ENCODE measurements around the gene CTXND2. TPM values are rescaled to one million over a fixed set of nuclear protein-coding genes. Genes with fewer than 3 reads are reported as not detected.
"Not testable (repeated sequence)": the region's sequence is repeated elsewhere in the genome, so short reads cannot be mapped to it uniquely, and the experiment has no call there.

CTXND2 gene
- total RNA-seq, 4 donors from 2014 or later, result not detected

DNA sequence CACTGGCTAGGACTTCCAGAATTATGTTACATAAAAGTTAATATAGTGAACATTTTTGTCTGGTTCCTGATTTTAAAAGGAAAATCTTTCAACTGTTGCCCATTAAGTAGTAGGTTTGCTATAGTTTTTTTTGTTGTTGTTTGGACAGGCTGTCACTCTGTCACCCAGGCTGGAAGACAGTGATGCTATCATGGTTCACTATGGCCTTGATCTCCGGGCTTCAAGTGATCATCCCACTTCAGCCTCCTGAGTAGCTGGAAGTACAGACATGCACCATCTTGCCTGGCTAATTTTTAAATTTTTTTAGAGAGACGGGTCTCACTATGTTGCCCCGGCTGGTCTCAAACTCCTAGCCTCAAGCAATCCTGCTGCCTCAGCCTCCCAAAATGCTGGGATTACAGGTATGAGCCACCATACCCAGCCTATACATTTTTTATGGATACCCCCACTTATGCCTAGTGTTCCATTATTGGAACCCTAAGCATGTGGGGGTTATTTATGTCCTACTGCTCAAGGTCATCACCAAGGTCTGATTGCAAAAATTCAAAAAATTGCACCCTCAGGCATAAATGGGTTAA lies 6.5 kb downstream of the CTXND2 start:
- no peaks in the 10 kb centered on the region for H3K9me3 ChIP-seq

DNA sequence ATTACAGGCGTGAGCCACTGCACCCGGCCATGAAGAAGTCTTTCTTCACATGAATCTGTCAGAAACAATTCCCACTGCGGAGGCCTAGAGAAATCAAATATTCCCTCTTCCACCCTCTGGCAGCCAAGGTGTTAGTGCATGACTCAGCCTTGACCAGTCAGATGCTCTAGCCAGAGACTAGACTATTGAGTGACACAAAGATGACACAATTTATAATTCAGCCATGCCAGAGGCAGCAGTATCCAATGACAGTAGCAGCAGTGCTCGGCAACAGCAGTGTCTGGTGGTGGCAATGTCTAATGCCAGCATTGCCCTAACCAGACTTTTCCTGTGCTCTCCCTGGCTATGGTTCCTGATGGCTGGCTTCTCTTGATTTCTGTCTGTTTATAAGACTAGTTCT lies 8.7 kb downstream of the CTXND2 start:
- 66 to 88% methylated on average over 3 to 4 of the region's 4 CpGs for WGBS, 2 donors
- TF ChIP-seq POLR2A (IDR thresholded peaks at IDR 0.05), result no peak
- TF ChIP-seq, protein P1, sequence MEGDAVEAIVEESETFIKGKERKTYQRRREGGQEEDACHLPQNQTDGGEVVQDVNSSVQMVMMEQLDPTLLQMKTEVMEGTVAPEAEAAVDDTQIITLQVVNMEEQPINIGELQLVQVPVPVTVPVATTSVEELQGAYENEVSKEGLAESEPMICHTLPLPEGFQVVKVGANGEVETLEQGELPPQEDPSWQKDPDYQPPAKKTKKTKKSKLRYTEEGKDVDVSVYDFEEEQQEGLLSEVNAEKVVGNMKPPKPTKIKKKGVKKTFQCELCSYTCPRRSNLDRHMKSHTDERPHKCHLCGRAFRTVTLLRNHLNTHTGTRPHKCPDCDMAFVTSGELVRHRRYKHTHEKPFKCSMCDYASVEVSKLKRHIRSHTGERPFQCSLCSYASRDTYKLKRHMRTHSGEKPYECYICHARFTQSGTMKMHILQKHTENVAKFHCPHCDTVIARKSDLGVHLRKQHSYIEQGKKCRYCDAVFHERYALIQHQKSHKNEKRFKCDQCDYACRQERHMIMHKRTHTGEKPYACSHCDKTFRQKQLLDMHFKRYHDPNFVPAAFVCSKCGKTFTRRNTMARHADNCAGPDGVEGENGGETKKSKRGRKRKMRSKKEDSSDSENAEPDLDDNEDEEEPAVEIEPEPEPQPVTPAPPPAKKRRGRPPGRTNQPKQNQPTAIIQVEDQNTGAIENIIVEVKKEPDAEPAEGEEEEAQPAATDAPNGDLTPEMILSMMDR (IDR thresholded peaks at IDR 0.05), result no peak

More for the DNA sequence above, 6.5 kb downstream of the CTXND2 start:
- Histone ChIP-seq H3K4me3 (no peak overlapping the region), H3K4me1 (no peaks in the 10 kb centered on the region), H3K27ac (no peak overlapping the region), H3K36me3 (no peaks in the 10 kb centered on the region), H3K27me3 (no peaks in the 10 kb centered on the region)
- intact Hi-C loops (cut with DNase I), result no loop called here
- TF ChIP-seq POLR2A (IDR thresholded peaks at IDR 0.05), result no peak
- TF ChIP-seq, protein P1 (IDR thresholded peaks at IDR 0.05), result no peak
- WGBS, 2 donors, result 82 to 88% methylated on average over 3 of the region's 3 CpGs
- DNase-seq, result no peak

DNA sequence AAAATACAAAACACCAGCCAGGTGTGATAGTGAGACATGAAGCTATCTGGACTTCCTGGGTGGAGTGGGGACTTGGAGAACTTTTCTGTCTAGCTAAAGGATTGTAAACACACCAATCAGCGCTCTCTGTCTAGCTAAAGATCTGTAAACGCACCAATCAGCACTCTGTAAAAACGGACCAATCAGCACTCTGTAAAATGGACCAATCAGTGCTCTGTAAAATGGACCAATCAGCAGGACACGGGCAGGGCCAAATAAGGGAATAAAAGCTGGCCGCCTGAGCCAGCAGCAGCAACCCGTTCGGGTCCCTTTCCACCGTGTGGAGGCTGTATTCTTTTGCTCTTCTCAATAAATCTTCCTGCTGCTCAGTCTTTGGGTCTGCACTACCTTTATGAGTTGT lies 12.9 kb downstream of the CTXND2 start:
- DNase-seq; H3K27me3 ChIP-seq; H3K27ac ChIP-seq; H3K4me1 ChIP-seq; H3K36me3 ChIP-seq; intact Hi-C loops (cut with DNase I); H3K9me3 ChIP-seq; H3K4me3 ChIP-seq: not testable (repeated sequence)
- 86 to 87% methylated on average over 8 of the region's 8 CpGs for WGBS, 2 donors

More for the DNA sequence above, 8.7 kb downstream of the CTXND2 start:
- no peaks in the 10 kb centered on the region for H3K36me3 ChIP-seq
- H3K4me3 ChIP-seq, result no peak overlapping the region
- no peak for DNase-seq
- H3K4me1 ChIP-seq, result no peaks in the 10 kb centered on the region
- intact Hi-C loops (cut with DNase I), result no loop called here
- no peak overlapping the region for H3K27ac ChIP-seq
- no peaks in the 10 kb centered on the region for H3K27me3 ChIP-seq
- H3K9me3 ChIP-seq, result no peaks in the 10 kb centered on the region

DNA sequence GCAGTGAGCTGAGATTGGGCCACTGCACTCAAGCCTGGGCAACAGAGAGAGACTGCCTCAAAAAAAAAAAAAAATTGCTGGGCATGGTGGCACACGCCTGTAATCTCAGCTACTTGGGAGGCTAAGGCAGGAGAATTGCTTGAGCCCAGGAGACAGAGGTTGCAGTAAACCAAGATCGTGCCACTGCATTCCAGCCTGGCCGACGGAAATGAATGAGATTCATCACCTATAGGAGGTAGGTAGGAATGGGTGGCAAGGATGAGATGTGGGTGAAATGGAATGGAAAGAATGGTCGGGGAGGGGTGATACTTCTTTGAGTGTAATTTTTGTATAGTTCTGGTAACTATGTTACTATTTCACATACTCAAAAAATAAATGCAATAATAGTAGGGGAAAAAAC lies 15.4 kb downstream of the CTXND2 start:
- no peak for TF ChIP-seq POLR2A (IDR thresholded peaks at IDR 0.05)
- TF ChIP-seq, protein P1 (IDR thresholded peaks at IDR 0.05), result no peak
- H3K27ac ChIP-seq, result no peak overlapping the region
- H3K27me3 ChIP-seq, result no peaks in the 10 kb centered on the region
- H3K36me3 ChIP-seq, result no peaks in the 10 kb centered on the region
- H3K4me3 ChIP-seq, result no peak overlapping the region
- WGBS, 2 donors, result 82 to 88% methylated on average over 5 of the region's 5 CpGs
- no peak for DNase-seq
- H3K4me1 ChIP-seq, result peaks cover 0 to 6% (median 0%) of the 10 kb centered on the region in 3 donors
- H3K9me3 ChIP-seq, result no peaks in the 10 kb centered on the region
- intact Hi-C loops (cut with DNase I), result no loop called here

DNA sequence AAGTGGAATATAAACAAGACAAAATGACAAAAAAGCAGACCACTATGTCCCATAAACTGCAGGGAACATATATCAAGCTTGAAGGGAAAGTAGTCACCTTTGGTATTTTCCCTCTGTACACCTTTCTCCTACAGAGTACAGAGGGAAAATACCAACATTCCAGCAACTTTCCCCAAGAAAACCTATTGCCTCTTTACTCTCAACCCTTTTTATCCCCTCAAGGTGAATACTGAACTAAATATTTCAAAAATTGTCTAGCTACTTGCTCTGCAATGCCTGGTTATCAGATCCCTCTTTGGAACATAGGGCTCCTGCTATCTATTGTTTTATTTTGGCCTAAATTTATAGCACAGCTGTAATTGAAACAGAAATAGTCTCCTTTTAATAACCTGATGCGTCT lies 15.8 kb downstream of the CTXND2 start:
- Histone ChIP-seq H3K27me3 (no peaks in the 10 kb centered on the region), H3K4me1 (peaks cover 0 to 6% (median 0%) of the 10 kb centered on the region in 3 donors), H3K9me3 (no peaks in the 10 kb centered on the region), H3K4me3 (no peak overlapping the region), H3K27ac (no peak overlapping the region), H3K36me3 (no peaks in the 10 kb centered on the region)
- DNase-seq, result no peak
- intact Hi-C loops (cut with DNase I), result no loop called here
- TF ChIP-seq, protein P1 (IDR thresholded peaks at IDR 0.05), result no peak
- WGBS, 2 donors, result 66 to 67% methylated on average over 1 of the region's 1 CpG

DNA sequence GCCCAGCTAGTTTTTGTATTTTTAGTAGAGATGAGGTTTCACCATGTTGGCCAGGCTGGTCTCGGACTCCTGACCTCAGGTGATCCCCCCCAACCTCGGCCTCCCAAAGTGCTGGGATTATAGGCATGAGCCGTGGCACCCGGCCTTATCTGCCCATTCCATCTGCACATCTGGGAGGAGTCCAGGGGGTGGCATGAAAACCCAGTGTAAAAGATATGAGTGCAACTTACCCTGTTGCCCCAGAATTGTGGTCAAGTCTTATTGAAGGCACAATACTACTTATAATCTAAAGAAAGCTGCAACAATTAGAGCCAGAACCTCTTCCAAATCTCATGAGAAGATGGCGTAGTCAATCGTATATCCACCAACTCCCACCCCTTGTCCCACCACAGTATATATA lies 18.4 kb downstream of the CTXND2 start:
- no peaks in the 10 kb centered on the region for H3K36me3 ChIP-seq
- TF ChIP-seq POLR2A (IDR thresholded peaks at IDR 0.05), result no peak
- TF ChIP-seq, protein P1 (IDR thresholded peaks at IDR 0.05), result no peak
- intact Hi-C loops (cut with DNase I), result no loop called here
- peaks cover 0 to 6% (median 0%) of the 10 kb centered on the region in 3 donors for H3K4me1 ChIP-seq
- H3K27me3 ChIP-seq, result no peaks in the 10 kb centered on the region
- H3K27ac ChIP-seq, result no peak overlapping the region
- DNase-seq, result no peak
- no peak overlapping the region for H3K4me3 ChIP-seq
- no peaks in the 10 kb centered on the region for H3K9me3 ChIP-seq
- WGBS, 2 donors, result 93 to 100% methylated on average over 3 to 6 of the region's 6 CpGs

Measured in esophagus squamous epithelium (tissue), 5 donors.